Activated CD8-positive, alpha-beta T cell treated with anti-CD3 and anti-CD28 coated beads for 36 hours (primary cell): ENCODE data around the gene BTRC. TPM values are rescaled to one million over a fixed set of nuclear protein-coding genes. Genes with fewer than 3 reads are reported as not detected.
"Not testable (repeated sequence)": the region's sequence is repeated elsewhere in the genome, so short reads cannot be mapped to it uniquely, and the experiment has no call there.

ENCODE experiments used
- ATAC-seq: fragments of 200-7000 bp; cut with Tn5 transposase; one replicate; pipeline ENCODE4 v1.10.0; 2021; ENCODE audit warnings: mild to moderate bottlenecking, moderate library complexity
- CTCF ChIA-PET: fragments of 350-600 bp; sonication (Branson Sonifier 250); formaldehyde crosslinking; loops from one replicate; lab custom pipeline; 2021; ENCODE audit warnings: antibody characterized with exemption; lab: Charles Lee
- POLR2A ChIA-PET: fragments of 350-600 bp; sonication (Branson Sonifier 250); formaldehyde crosslinking; loops from one replicate; lab custom pipeline; 2021; ENCODE audit warnings: antibody characterized with exemption; lab: Charles Lee
- DNase-seq: peaks from one replicate; pipeline ENCODE4 v3.0.0-alpha.2; 2020
- H3K27ac Mint-ChIP-seq: one replicate; pipeline ENCODE4 v1.8.0; 2021; ENCODE audit warnings: mild to moderate bottlenecking, mixed read lengths
- H3K27me3 Mint-ChIP-seq: one replicate; pipeline ENCODE4 v1.8.0; 2021; ENCODE audit warnings: mixed read lengths
- H3K36me3 Mint-ChIP-seq: one replicate; pipeline ENCODE4 v1.8.0; 2021; ENCODE audit warnings: low read depth, mixed read lengths
- H3K4me1 Mint-ChIP-seq: one replicate; pipeline ENCODE4 v1.8.0; 2021; ENCODE audit warnings: low read depth, mixed read lengths
- H3K4me3 Mint-ChIP-seq: one replicate; pipeline ENCODE4 v1.8.0; 2021; ENCODE audit warnings: mild to moderate bottlenecking, moderate library complexity, mixed read lengths
- H3K9me3 Mint-ChIP-seq: one replicate; pipeline ENCODE4 v1.8.0; 2021; ENCODE audit warnings: mixed read lengths
- CTCF ChIP-seq: fragments of 200-600 bp; IDR thresholded peaks from one replicate; pipeline ENCODE4 v1.8.0; 2022; ENCODE audit warnings: antibody characterized with exemption, mild to moderate bottlenecking
- intact Hi-C: fragments of 100-400 bp; cut with micrococcal nuclease; formaldehyde crosslinking; loops from one replicate; pipeline ENCODE4 v1.10.0; 2022
- total RNA-seq, 2 experiments: library from RNA; stranded (reverse); gene quantifications; one replicate each; pipeline ENCODE4 v1.2.3, GENCODE V29; 2021

BTRC gene
- total RNA-seq, 2 experiments from 2014 or later = 11.6 to 14.6 TPM

DNA sequence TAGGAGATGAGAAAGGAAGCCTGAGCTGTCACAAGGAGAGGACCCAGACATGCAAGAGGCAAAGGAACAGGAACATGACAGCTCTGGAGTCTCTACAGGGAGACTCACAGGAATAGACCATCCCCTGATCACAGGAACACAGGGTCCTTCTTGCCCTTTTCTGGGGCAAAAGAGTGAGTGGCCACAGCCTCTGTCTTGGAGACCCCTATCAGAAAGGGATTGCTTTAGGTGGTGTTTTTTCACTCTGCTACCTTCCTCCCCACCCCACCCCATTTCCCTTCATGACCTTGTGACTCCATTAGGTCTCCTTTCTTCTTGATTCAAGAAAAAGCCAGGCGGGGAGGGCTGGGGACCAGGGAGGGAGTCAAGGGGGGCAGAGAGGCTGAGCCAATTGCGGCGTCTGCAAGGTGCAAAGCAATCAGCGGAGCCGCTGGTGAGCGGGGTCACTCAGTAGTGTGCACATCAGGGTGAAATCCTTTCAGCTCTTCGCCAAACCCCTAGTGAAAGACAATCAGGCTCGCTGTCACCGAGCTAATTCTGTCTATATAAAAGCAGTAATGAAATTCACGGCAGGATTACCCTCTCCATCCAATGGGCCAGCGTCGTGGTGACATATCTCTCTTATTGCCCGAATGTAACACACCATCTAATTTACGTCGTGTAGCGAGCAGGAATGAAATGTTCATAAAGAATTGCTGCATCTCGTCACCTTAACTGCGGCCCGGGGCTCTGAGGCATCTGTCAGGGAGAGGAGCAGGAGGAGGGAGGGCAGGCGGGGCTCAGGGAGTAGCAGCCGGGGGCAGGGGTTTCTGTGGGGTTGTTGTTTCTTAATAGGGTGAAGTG is 31.5 kb upstream of the BTRC start:
- peaks cover 10% of the 10 kb centered on the region for H3K27me3 Mint-ChIP-seq
- no peak overlapping the region for H3K27ac Mint-ChIP-seq
- no peaks in the 10 kb centered on the region for H3K9me3 Mint-ChIP-seq
- DNase-seq (no peak), ATAC-seq (no peak)
- H3K4me3 Mint-ChIP-seq = no peak overlapping the region
- H3K4me1 Mint-ChIP-seq = no peaks in the 10 kb centered on the region
- no peaks in the 10 kb centered on the region for H3K36me3 Mint-ChIP-seq
- CTCF ChIA-PET = no interaction called here
- intact Hi-C loops = no loop called here
- POLR2A ChIA-PET = no interaction called here
- TF ChIP-seq CTCF = no peak

- no peak for TF ChIP-seq CTCF
- CTCF ChIA-PET = no interaction called here
- Mint-ChIP-seq H3K27ac (no peak overlapping the region), H3K4me1 (no peaks in the 10 kb centered on the region), H3K36me3 (no peaks in the 10 kb centered on the region), H3K9me3 (no peaks in the 10 kb centered on the region), H3K27me3 (peaks cover 10% of the 10 kb centered on the region), H3K4me3 (no peak overlapping the region)
- intact Hi-C loops = no loop called here
- ATAC-seq (no peak), DNase-seq (no peak)
- POLR2A ChIA-PET = no interaction called here
These were observed 30.5 kb upstream of the BTRC start for GRCh38 chr10:101323495-101323894.

DNA sequence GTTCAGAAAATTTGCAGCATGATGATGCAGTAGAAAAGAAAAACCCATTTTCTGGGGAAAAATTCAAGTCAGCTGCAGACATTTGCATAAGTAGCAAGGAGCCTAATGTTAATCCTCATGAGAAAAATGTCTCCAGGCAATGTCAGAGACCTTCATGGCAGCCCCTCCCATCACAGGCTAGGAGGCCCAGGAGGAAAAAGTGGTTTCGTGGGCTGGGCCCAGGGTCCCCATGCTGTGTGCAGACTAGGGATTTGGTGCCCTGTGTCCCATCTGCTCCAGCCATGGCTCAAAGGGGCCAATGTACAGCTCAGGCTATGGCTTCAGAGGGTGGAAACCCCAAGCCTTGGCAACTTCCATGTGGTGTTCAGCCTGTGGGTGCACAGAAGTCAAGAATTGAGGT is 26.5 kb upstream of the BTRC start:
- intact Hi-C loops, POLR2A ChIA-PET, H3K9me3 Mint-ChIP-seq, H3K36me3 Mint-ChIP-seq, DNase-seq, ATAC-seq, H3K4me3 Mint-ChIP-seq, H3K4me1 Mint-ChIP-seq, H3K27ac Mint-ChIP-seq: not testable (repeated sequence)
- peaks cover 12% of the 10 kb centered on the region for H3K27me3 Mint-ChIP-seq
- CTCF ChIA-PET = interaction anchor here (1.5 kb wide), 1 partner anchor 36 kb away, joined by 4 read pairs; no protein-coding TSS in a partner anchor

DNA sequence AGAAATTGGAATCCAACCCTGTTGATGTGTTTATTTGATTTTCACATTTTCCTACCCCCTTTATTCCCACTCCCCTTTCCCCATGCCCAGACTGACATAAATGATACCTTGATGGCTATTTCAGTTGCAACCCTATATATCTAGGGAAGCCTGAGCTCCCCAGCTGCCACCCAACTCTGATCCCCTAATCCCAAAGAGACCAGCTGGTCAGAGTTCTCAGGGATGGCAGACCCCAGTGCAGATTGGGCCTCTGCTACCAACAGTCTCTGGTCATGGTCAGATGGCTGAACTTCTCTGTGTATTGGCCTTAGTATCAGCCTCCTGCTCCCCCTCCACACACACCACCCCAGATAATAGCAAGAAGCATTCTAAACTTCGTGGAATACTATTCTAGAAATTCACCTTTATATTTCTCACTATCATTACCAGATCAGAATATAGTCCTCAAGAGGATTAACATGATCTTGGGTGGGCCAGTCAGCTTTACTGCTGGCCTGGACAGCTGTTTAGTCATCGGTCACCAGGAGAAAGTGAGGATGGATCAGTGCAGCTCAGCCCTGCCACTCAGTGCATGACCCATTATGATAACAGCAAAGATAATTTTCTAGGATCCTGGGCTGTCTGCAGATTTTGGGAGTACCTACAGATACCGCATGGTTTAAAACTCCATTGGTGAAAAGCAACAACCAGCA is 24.5 kb upstream of the BTRC start:
- intact Hi-C loops = no loop called here
- DNase-seq = no peak

GRCh38 chr10:101330231-101330630 is 23.7 kb upstream of the BTRC start:
- no peak for DNase-seq
- H3K27ac Mint-ChIP-seq = no peak overlapping the region
- H3K36me3 Mint-ChIP-seq = no peaks in the 10 kb centered on the region
- H3K4me3 Mint-ChIP-seq = no peak overlapping the region
- TF ChIP-seq CTCF = no peak
- intact Hi-C loops = no loop called here
- ChIA-PET CTCF (interaction anchor here (1.3 kb wide), 2 partner anchors 29 to 32 kb away, joined by 3 read pairs; no protein-coding TSS in a partner anchor), POLR2A (no interaction called here)
- no peaks in the 10 kb centered on the region for H3K9me3 Mint-ChIP-seq
- H3K27me3 Mint-ChIP-seq = peaks cover 9% of the 10 kb centered on the region
- no peaks in the 10 kb centered on the region for H3K4me1 Mint-ChIP-seq
- no peak for ATAC-seq

More for the DNA sequence above, 24.5 kb upstream of the BTRC start:
- Mint-ChIP-seq H3K4me1 (no peaks in the 10 kb centered on the region), H3K9me3 (no peaks in the 10 kb centered on the region), H3K27me3 (peaks cover 9% of the 10 kb centered on the region), H3K36me3 (no peaks in the 10 kb centered on the region), H3K27ac (no peak overlapping the region), H3K4me3 (no peak overlapping the region)
- CTCF ChIA-PET = interaction anchor here (1.0 to 1.3 kb wide), 3 partner anchors 18 to 31 kb away, joined by 3 read pairs; no protein-coding TSS in a partner anchor
- no peak for ATAC-seq
- no peak for TF ChIP-seq CTCF
- POLR2A ChIA-PET = no interaction called here
